GM19035 (cell line): ENCODE results near the gene TTC27.
"Not testable (repeated sequence)": the region's sequence is repeated elsewhere in the genome, so short reads cannot be mapped to it uniquely, and the experiment has no call there.

ENCODE experiments used
- ATAC-seq: cut with Tn5 transposase; IDR thresholded peaks from one replicate; pipeline ENCODE4 v1.9.1; 2021; ENCODE audit not compliant: unreplicated experiment

TTC27 gene

GRCh38 chr2:32752205-32752604 lies 124.4 kb downstream of the TTC27 start:
- ATAC-seq: no peak

GRCh38 chr2:32752952-32753351 lies 125.1 kb downstream of the TTC27 start:
- ATAC-seq: no peak

GRCh38 chr2:32754676-32755075 lies 126.8 kb downstream of the TTC27 start:
- not testable (repeated sequence) for ATAC-seq

- no peak for ATAC-seq
These were observed 127.8 kb downstream of the TTC27 start for GRCh38 chr2:32755666-32756065.

GRCh38 chr2:32756074-32756727 lies 128.4 kb downstream of the TTC27 start:
- ATAC-seq: no peak

GRCh38 chr2:32758232-32758631 lies 130.4 kb downstream of the TTC27 start:
- ATAC-seq: no peak

- ATAC-seq: no peak
These were observed 132.8 kb downstream of the TTC27 start for GRCh38 chr2:32760628-32761027.

GRCh38 chr2:32768387-32769174 lies 140.7 kb downstream of the TTC27 start:
- no peak for ATAC-seq

- no peak for ATAC-seq
These were observed 142.5 kb downstream of the TTC27 start for GRCh38 chr2:32770360-32770759.

- no peak for ATAC-seq
These were observed 145.0 kb downstream of the TTC27 start for GRCh38 chr2:32772638-32773447.

- no peak for ATAC-seq
These were observed 145.6 kb downstream of the TTC27 start for GRCh38 chr2:32773448-32773808.

GRCh38 chr2:32775954-32776353 lies 148.1 kb downstream of the TTC27 start:
- ATAC-seq: no peak

GRCh38 chr2:32777714-32778113 lies 149.9 kb downstream of the TTC27 start:
- no peak for ATAC-seq

GRCh38 chr2:32780961-32781360 lies 153.1 kb downstream of the TTC27 start:
- no peak for ATAC-seq

GRCh38 chr2:32783469-32783868 lies 155.6 kb downstream of the TTC27 start:
- ATAC-seq: no peak

- no peak for ATAC-seq
These were observed 156.1 kb downstream of the TTC27 start for GRCh38 chr2:32783933-32784332.

GRCh38 chr2:32787207-32787606 lies 159.4 kb downstream of the TTC27 start:
- ATAC-seq: no peak

GRCh38 chr2:32788114-32788513 lies 160.3 kb downstream of the TTC27 start:
- no peak for ATAC-seq

- no peak for ATAC-seq
These were observed 164.6 kb downstream of the TTC27 start for GRCh38 chr2:32792416-32792815.

GRCh38 chr2:32798829-32799228 lies 171.0 kb downstream of the TTC27 start:
- no peak for ATAC-seq

GRCh38 chr2:32801741-32802140 lies 173.9 kb downstream of the TTC27 start:
- no peak for ATAC-seq

- ATAC-seq: no peak
These were observed 175.0 kb downstream of the TTC27 start for GRCh38 chr2:32802877-32803276.
